GM12878 (cell line): ENCODE results near the gene NUMB. TPM values are rescaled to one million over a fixed set of nuclear protein-coding genes. Genes with fewer than 3 reads are reported as not detected.
A peak's percentile ranks its signal among the peaks of the same experiment; 100 is the strongest.

Source experiments
- ATF2 ChIP-seq: IDR thresholded peaks from 2 replicates; pipeline ENCODE4 v1.6.1; 2012; ENCODE audit warnings: low read length, inconsistent platforms
- FOXM1 ChIP-seq: IDR thresholded peaks from 2 replicates; pipeline ENCODE4 v1.6.1; 2012; ENCODE audit warnings: low read depth, mild to moderate bottlenecking, inconsistent platforms, low read length, moderate library complexity
- GATAD2B ChIP-seq: fragments of 450-650 bp; conservative IDR thresholded peaks from 2 replicates; pipeline ENCODE4 v1.6.1; 2017; ENCODE audit warnings: low read depth, mild to moderate bottlenecking, moderate library complexity
- IKZF2 ChIP-seq, 2 experiments: fragments of 450-650 bp; IDR thresholded peaks; 2 replicates each; pipeline ENCODE4 v1.6.1; 2017; ENCODE audit warnings: mild to moderate bottlenecking in 2 of 2, moderate library complexity in 2 of 2
- JUND ChIP-seq: IDR thresholded peaks from 2 replicates; pipeline ENCODE4 v1.6.1; 2012; ENCODE audit warnings: low read depth, mild to moderate bottlenecking, low read length, improper control_type of control experiment, moderate library complexity
- MAX ChIP-seq: IDR thresholded peaks from 2 replicates; pipeline ENCODE4 v1.6.1; 2012; ENCODE audit warnings: low read depth, low read length, improper control_type of control experiment
- MLLT1 ChIP-seq: fragments of 450-650 bp; IDR thresholded peaks from 2 replicates; pipeline ENCODE4 v1.6.1; 2016; ENCODE audit warnings: mild to moderate bottlenecking
- MTA2 ChIP-seq: fragments of 450-650 bp; IDR thresholded peaks from 2 replicates; pipeline ENCODE4 v1.6.1; 2016; ENCODE audit warnings: low read depth, mild to moderate bottlenecking, moderate library complexity
- MXI1 ChIP-seq: fragments of 150-350 bp; IDR thresholded peaks from 2 replicates; pipeline ENCODE4 v1.6.1; 2011; ENCODE audit warnings: low read depth, mild to moderate bottlenecking, inconsistent platforms, low read length, improper control_type of control experiment
- RELB ChIP-seq: fragments of 450-650 bp; IDR thresholded peaks from 2 replicates; pipeline ENCODE4 v1.6.1; 2017; ENCODE audit warnings: low read depth, mild to moderate bottlenecking, moderate library complexity
- RUNX3 ChIP-seq: IDR thresholded peaks from 2 replicates; pipeline ENCODE4 v1.6.1; 2012; ENCODE audit warnings: low read length, inconsistent platforms
- SMAD1 ChIP-seq: fragments of 450-650 bp; IDR thresholded peaks from 2 replicates; pipeline ENCODE4 v1.6.1; 2018; ENCODE audit warnings: mild to moderate bottlenecking, low read depth; ENCODE audit not compliant: partially characterized antibody
- TCF12 ChIP-seq: IDR thresholded peaks from 2 replicates; pipeline ENCODE4 v1.6.1; 2011; ENCODE audit warnings: low read depth, mild to moderate bottlenecking, low read length
- ZBTB33 ChIP-seq: fragments of 450-650 bp; IDR thresholded peaks from 2 replicates; pipeline ENCODE4 v1.6.1; 2017; ENCODE audit warnings: mild to moderate bottlenecking
- ZNF24 ChIP-seq: fragments of 450-650 bp; IDR thresholded peaks from 2 replicates; pipeline ENCODE4 v1.6.1; 2017; ENCODE audit warnings: antibody characterized with exemption, mild to moderate bottlenecking
- ZNF592 ChIP-seq: fragments of 450-650 bp; IDR thresholded peaks from 2 replicates; pipeline ENCODE4 v1.6.1; 2017; ENCODE audit warnings: mild to moderate bottlenecking, moderate library complexity
- polyA plus RNA-seq, 11 experiments: library from polyadenylated mRNA; depleted of rRNA in 4 of 11; unstranded in 6 of 11; stranded (reverse) in 5 of 11; fragments of >200 nt; fragmentation: Nextera tagmentation in 4 of 11; fragmentation: Illumina TruSeq in 1 of 11; extraction: Ambion mirVana in 4 of 11; extraction: Trizol in 1 of 11; gene quantifications; 1 replicate in 1 of 11; 2 replicates in 10 of 11; pipeline versions ENCODE4 v1.2.1 to v1.2.3, GENCODE V29; 2011 to 2016; ENCODE audit warnings: inconsistent platforms in 2 of 11, missing spikeins in 2 of 11, low read depth in 1 of 11
- total RNA-seq, 4 experiments: library from RNA; depleted of rRNA in 3 of 4; stranded (reverse); fragments of >200 nt in 3 of 4; fragmentation: Illumina TruSeq in 1 of 4; extraction: Trizol in 1 of 4; gene quantifications; 2 replicates each; pipeline versions ENCODE4 v1.2.1 to v1.2.3, GENCODE V29; 2013 to 2021

Gene NUMB
- total and polyA plus RNA-seq, 10 of the 15 experiments (the other 5 are each of a cell fraction or from before 2014, with no cell fraction given), result 22.0 to 147 (median 48.9) TPM

- TF ChIP-seq ZBTB33 (peak; percentile 72; the same call in 1 of the 2 replicates), JUND (no peak), ZNF592 (peak; percentile 67; the same call in 1 of the 2 replicates), TCF12 (no peak), GATAD2B (peak; percentile 72; the same call in 1 of the 2 replicates), SMAD1 (peak; percentile 70), IKZF2 (IDR thresholded peaks at IDR 0.05) (peak; percentile 49 to 50; a peak in 2 of 4 replicates), MTA2 (peak; percentile 75; the same call in 1 of the 2 replicates), MAX (no peak), RUNX3 (peak; percentile 68), ZNF24 (peak; percentile 62), MXI1 (peak; percentile 53; the same call in 1 of the 2 replicates), RELB (peak; percentile 63; the same call in 1 of the 2 replicates), MLLT1 (peak; percentile 87), ATF2 (peak; percentile 62; the same call in 1 of the 2 replicates), FOXM1 (0 out of 2 replicates have a peak, but pooled peaks have one; percentile 17)
- TF ChIP-seq, all 136 proteins: peak for 38
Observed at GRCh38 chr14:73472185-73473114, 14.1 kb upstream of the NUMB start (continued).
